COLO829 (cell line): Measurements from ENCODE around the gene TRAK1.

Experiments used
- DNase-seq: peaks from one replicate; pipeline ENCODE4 v3.0.0; 2012; ENCODE audit warnings: low spot score

Gene TRAK1

DNA sequence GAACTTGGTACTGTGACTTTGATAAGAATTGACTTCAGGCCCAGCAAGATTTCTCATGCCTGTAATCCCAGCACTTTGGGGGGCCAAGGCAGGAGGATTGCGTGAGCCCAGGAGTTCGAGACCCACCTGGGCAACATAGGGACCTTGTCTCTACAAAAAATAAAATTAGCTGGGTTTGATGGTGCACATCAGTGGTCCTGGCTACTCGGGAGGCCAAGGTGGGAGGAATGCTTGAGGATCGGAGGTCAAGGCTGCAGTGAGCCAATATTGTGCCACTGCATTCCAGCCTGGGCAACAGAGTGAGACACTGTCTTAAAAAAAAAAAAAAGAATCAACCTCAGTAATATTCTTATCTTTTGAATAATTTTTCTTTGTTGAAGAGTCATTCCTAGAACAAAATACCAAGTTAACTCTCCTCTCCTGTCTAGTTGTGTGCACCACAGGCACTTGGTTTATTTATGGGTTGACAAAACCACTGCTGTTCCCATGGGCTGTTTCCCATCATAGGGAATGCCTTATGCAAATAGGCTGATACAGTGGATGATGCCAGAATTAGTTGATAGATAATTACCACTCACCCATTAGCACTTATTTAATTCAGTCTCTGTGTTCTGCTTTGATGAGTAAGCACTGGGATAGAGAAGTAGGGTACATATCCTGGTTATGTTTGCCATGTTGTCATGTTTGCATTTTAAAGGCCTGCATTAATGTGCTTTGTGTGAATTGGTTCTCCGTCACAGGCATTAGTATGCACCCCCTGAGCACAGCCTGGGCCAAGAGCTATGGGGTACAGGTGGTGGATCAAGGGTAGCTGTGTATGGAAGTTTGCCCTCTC, 32.9 kb downstream of the TRAK1 start:
- no peak for DNase-seq

DNA sequence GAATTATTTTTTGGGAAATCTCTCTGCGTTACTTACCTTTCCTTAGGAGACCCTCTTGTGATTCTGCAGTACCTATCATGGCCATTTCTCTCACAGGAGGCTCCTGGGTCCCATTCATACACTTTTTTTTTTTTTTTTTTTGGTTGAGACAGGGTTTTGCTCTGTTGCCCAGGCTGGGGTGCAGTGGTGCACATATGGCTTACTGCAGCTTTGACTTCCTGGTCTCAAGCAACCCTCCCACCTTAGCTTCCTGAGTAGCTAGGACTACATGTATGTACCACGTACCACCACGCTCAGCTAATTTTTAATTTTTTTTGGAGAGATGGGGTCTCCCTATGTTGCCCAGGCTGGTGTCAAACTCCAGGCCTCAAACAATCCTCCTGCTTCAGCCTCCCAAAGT, 36.1 kb downstream of the TRAK1 start:
- no peak for DNase-seq

DNA sequence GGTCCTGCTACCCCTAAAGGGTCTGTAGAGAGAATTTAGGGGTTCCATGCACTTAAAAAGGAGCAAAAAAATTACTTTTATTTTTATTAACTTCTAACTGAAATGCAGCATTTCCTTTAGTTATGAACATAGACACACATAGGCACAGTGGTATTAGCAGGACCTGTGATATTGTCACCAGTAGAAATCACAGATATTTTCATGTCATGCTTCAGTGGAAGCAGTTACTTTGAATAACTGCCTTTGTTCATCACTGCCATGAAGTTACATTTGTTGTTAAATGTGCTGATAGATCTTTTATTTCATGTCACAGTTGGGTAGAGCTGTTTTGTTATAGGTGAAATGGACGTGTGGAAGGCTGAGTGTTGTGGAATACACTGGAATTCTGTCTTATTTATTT, 37.4 kb downstream of the TRAK1 start:
- no peak for DNase-seq

DNA sequence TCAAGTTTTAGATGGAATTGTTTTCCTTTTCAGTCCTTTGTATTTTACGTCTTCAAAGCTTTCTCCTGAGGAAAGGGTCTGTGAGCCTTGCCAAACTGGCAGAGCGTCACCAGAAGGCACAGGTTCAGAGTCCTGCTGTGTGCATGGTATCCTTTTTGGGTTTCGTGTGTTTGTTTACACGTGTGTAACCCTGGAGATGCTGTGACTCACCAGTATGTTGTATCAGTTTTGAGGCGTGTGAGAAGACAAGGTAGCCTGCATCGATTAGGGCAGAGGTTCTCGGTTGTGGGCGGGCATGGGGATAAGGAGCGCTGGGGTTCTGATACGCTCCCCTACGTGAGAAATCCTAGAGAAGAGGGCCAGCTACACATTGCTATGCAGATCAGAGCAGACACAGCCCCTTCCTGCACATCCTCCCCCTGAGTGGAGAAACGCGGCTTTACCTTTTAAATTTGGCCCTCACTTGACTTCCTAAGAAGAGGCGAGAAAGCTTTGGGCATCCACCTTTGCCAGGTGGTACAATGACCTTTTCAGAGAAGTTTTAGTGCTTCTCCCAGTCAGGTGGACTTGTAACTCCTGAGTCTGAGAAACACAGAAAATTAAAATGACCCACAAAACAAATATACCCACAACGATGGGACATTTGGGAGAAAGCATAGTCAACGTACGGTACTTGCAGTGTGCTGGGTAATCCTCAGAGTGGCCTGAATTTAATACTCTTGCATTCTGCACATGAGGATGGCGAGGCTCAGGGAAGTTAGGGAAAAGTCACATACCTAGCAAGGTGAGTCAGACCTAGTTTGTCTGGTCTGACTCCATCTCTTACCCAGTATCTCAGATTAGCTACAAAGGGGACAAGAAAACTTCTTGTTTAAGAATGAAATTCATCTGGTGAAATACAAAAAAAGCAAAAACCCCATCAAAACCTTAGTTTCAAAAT, 38.1 kb downstream of the TRAK1 start:
- no peak for DNase-seq

DNA sequence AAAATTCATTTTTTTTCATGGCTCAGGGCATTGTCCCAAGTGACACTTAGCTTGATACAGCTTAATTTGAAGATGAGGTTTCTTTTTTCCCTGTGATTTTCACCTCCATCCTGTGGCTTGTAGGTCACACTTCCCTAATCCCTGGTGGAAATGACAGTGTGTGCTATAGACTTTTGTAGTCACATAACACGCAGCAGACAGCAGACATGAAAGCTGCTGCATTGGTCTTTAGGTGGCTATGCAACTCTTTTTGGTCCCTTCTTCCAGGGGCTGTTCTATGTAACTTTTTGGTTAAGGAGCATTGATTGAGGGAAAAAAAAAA, 38.8 kb downstream of the TRAK1 start:
- DNase-seq, result no peak

DNA sequence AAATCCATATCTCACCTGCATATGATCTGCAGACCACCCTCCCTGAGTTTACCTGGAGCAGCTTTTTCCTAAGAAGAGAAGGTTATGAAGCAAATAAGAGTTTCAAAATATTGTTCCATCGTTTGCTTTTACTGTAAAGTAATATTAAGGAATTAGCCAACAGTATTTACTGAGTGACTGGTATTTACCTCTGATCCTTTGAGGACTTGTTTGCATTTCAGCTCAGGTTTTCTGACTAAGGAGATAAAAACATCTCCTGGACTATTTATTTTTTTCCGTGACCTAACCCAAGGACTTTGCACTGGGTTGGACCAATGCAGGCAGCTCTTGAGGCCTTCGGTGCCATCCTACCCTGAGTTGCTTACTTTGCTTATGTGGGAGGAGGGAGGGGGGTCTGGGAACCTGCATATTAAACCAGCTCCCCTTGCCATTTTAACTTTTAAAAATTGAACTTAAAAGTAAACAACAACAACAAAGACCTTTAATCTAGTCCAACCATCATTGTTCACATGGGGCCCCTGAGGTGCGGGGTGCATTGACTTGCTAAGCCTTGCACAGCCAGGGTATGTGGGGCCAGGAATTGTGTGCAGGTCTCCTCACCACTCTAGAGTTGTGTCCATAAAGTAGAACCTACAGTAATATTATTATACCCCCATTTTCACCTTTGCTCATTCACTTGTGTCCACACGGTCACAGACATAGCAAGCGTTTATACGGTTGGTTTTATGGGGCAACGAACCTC, 39.3 kb downstream of the TRAK1 start:
- no peak for DNase-seq

DNA sequence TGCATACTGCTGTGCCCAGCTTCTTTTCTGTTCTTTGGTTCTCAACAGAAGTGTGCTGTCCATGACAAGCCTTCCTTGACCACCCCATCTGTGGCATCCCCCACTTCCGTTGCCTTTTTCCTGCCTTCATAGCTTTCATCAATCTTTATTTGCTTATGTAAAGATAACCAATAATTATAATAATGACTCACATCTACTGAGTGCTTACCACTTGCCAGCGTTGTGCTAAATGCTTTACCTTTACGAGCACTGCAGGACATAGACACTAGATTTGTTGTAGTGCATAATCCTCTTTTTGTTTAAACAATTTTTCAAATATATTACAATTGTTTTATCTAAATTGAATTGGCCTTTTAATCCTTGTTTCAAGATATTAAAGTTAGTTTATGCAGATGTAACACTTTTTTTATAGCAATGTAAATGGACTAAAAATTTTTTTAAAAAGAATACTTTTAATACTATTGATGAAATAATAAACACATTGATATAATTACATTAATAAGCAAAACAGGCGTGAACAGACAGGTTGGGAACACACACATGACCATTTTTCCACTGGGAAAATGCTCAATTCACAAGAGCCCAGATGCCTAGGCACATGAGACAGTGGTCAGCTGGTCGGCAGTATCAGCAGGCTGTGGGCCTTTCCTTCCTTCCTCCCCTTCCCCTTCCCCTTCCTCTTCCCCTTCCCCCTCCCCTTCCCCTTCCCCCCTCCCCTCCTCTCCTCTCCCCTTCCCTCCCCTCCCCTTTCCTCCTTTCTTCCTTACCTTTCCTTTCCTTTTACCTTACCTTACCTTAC, 42.5 kb downstream of the TRAK1 start:
- DNase-seq, result no peak

DNA sequence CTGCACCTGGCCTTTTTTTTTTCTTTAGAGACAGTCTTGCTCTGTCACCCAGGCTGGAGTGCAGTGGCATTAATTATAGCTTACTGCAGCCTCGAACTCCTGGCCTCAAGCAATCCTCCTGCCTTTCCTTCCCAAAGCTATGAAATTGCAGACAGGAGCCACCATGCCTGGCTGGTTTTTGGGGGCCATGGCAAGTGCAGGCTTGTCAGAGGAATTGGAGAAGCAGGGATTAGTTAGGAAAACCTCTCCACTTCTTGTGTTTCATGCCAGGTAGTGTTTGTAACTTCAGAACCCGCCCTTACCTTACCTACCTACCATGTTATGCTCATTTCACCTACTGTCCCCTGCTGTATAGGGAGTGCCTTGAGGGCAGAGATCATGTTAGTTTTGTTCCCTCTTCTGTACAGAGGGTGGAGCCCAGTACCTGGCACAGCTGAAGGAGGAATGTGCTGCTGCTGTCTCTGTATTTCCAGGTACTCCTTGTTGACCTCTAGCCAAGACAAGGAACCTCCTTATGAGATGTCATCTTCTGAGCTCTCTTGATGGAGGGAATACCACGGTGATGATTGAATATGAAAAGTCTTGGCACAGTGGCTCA, 43.8 kb downstream of the TRAK1 start:
- no peak for DNase-seq

DNA sequence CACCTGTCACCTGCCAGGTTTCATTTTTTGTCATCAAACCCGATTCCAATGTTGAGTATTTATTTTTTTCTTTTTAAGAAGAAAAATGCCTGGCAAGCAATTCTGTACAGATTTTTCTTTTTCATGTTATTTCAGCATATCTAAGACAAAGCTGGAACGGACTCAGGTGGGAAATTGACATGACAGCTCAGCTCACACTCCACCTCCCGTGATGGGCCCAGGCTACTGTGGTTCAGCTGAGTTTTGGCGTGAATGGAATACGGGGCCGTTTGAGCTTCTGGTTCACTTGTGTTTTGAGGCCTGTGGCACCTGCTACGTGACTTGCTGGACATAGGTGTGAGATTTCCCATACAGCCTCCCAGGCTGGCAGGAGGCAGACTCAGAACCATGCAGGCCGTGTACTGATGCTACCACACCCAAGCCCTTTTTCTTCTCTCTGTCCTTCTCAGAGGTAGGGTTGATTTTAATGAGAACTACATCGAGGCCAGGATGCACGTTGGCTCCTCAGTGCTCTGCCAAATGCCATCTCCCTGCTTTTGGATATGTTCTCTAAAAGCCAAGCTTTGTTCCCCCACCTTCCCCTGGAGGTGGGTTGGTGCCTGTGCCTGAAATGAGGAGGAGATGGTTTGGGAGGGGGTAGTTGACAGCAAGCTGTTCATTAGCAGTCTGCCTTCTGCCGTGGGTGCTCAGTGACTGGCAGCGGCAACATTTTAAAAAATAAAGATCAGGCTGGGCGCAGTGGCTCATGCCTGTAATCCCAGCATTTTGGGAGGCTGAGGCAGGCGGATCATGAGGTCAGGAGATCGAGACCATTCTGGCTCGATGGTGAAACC, 48.7 kb downstream of the TRAK1 start:
- DNase-seq, result no peak

DNA sequence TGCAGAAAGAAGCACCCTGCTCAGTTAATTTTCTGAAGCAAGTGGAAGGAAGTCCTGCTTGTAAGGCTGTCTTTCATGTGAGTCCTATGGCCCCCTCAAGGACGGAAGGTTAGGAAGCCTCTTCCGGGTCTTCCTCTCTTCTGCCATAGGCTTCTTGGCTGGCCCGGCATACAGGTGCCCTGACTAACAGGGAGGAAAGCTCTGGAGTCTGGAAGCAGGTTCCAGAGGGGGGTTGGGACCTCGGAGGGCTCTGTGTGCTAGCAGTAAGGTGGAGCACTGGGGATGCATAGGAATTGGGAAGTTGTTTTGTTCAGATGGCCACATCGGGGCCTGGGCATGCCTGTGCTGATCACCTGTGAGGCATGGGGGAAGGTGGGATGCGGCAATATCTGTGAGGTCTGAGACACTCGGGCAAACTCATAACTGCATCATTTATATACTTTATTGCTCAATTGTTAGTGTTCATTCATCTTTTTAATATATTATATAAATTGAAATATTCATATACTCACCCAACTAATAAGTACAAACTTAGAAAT, 49.6 kb downstream of the TRAK1 start:
- no peak for DNase-seq

DNA sequence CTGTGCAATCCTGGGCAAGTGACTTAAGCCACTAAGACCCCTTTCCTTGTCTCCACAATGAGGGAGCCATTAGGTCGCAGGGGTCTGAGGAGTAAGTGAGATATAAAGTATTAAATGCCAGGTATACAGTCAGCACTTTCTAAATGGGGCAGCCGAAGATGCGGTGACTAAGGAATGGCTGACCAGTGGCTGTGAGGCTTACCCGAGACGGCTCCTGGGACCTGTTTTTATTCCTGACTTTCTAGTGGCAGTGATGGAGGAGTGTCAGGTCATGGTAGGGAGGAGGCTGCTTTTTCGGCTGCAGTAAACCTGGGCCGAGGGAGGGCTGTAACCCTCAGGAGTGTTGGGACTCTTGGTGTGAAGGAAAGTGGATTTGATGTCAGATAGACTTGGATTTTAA, 52.3 kb downstream of the TRAK1 start:
- no peak for DNase-seq

DNA sequence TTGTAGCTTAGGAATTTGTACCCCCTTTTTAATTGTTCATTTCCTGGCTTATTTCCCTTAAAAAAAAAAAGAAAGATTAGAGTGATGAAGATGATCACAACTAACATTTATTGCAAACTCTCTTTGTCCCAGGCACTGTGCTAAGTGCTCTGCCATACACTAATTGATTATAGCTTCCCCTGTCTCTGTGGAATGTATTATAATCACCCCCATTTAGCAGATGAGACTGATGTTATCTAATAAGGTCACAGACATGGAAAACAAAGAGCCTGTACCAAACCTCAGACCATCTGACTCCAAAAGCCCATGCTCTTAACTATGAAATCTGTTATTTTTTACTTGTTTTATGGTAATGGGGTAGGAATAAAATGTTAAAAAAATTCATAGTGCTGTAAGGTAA, 53.1 kb downstream of the TRAK1 start:
- no peak for DNase-seq

DNA sequence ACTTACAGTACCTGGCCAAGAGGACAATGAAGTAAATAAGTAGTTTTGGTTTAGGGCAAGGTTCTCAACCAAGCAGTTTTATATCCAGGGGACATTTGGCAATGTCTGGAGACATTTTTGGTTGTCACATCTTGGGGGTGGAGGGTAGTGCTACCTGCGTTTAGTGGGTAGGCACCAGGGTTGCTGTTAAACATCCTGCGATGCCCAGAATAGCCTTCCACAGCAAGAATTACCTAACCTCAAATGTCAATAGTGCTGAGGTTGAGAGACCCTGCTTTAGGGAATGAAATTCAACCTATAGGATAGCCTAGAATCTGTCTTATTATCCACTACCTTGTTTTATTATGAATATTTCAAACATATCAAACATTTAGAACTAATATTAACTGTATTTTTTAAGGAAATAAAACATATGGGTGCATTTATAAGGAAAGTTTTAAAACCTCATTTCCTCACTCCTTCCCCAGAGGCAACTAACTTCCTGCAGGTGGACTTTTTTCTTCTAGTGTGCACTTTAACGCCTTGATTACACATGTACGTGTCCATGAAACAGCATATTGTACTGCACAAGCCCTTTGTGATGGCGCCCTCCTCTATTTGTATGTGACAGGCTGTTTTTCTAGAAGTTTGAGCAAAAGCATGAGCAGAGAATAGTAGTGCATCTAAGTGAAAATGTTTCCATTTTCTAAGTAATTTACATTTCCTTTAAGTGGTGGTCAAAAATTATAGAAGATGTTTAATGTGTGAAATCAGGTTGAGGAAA, 57.1 kb downstream of the TRAK1 start:
- no peak for DNase-seq

DNA sequence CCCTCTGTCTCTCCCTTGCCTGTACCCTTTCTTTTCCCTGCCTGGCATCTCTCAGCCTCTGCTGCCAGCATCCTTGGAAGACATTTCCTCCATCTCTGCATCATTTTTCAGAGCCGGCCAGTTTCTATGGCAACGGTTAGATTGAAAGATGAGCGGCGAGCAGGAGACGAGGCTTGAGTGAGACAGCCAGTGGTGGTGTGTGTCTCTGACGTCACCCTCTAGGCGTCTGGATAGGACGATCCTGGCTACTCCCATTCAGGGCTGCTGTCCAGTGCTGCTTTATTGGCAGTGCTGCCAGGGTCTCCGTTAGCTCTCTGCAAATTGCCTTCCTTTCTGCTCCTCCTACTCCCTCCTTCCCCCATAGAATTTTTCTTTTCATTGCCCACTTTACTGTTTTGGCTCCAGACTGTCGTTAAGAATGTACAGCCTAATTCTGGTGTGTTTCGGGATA, 57.9 kb downstream of the TRAK1 start:
- DNase-seq, result no peak

DNA sequence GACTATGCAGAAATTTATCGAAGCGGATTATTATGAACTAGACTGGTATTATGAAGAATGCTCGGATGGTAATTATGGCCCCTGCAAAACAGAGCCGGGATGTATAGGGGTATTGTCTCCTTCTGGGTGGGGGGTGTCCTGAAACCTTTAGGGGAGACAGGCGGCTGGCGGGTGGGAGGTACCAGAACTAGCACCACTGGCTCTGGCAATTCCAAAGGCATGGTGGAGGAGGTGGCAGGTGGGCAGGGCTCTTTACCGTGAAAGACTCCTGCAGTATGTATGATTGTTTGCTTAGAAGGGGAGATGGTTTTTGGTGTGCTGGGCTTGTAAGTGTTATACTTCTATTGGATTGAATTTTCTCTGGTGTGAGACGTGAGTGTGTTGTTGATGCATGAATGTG, 58.4 kb downstream of the TRAK1 start:
- no peak for DNase-seq

DNA sequence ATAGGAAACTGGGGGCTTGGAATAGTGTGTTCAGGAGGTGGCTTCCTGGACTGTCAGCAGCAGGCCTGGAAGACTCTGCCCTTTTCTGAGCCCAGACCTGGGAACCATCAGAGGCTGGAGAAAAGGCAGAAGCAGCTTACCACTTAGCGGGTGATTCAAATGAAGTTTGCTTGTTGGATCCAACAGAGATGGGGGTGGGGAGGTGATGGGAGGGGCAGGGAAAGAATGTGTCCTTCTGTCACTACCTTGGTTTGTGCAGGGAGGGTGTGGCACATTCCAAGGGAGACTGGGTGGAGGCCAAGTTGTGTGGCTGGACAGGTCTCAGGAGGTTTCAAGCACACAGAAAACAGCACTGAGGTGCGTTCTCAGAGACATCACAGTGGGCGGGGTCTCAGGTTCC, 58.8 kb downstream of the TRAK1 start:
- no peak for DNase-seq

DNA sequence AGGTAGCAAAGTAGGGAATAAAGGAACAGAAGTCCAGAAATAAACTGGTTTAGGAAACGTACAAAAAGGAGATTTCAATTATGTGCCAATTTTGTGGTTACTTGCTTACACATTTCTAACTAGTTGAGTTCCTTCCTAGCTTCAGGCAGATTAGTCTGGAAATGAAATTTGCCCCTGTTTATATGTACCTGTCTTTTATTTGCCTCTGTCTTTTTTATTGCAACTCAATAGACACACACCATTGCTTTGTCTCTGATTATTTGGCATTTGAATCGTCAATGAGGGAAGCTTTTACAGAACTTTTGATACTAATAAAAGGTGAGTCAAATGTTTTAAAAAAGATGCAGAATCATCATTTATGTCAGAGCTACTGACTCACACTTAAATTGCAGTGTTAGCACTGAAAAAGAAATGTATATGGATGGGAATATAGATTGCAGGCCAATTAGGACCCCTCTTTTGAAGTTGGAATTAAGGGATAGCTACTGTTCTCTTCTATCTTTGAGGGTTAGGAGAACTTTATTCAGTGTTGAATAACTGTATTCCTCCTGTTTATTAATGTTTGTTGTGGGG, 60.5 kb downstream of the TRAK1 start:
- DNase-seq, result no peak

DNA sequence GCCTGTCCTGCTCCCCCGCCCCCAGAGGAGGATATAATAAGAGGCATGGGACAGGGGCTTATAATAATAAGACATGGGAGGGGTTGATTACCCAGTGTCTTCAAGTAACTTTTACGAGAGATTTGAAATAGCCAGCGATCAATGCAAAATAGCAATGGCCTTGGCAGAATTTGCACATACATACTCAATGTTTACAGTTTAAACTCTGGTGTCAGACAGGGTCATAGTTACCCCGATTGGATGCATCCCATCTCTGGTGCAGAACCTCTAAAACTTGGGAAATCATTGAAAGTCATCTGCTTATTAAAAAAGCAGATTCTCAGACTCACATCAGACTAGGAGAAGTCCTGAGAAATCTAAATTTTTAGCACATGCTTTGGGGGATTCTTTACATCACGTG, 61.0 kb downstream of the TRAK1 start:
- DNase-seq, result no peak

DNA sequence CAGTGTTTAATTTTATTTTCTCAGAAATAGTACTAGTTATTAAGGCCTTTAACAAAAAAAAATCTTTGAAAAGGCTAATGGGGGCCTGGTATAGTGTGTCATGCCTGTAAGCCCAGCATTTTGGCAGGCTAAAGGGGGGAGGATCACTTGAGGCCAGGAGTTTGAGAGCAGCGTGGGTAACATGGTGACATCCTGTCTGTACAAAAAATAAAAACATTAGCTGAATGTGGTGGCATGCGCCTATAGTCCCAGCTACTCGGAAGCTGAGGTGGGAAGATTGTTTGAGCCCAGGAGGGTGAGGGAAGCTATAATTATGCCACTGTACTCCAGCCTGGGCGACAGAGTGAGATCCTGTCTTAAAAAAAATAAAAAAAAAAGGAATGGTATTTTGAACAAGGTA, 61.9 kb downstream of the TRAK1 start:
- no peak for DNase-seq
